Skin of body (tissue), 2 donors: ENCODE data around the gene FBXO9. TPM values are rescaled to one million over a fixed set of nuclear protein-coding genes. Genes with fewer than 3 reads are reported as not detected.
"Not testable (repeated sequence)": the region's sequence is repeated elsewhere in the genome, so short reads cannot be mapped to it uniquely, and the experiment has no call there.

ENCODE experiments used
- DNase-seq: peaks from one replicate; lab custom pipeline; 2025; lab: John Stamatoyannopoulos, UW
- total RNA-seq: library from RNA; depleted of rRNA; stranded (reverse); fragments of >200 nt; gene quantifications from one replicate; pipeline ENCODE4 v1.2.3, GENCODE V29; 2014

Gene FBXO9
- total RNA-seq, 1 donor from 2014 or later: 46.7 TPM

- no peak for DNase-seq
These were observed 19.1 kb upstream of the FBXO9 start for GRCh38 chr6:53045891-53046673.

DNA sequence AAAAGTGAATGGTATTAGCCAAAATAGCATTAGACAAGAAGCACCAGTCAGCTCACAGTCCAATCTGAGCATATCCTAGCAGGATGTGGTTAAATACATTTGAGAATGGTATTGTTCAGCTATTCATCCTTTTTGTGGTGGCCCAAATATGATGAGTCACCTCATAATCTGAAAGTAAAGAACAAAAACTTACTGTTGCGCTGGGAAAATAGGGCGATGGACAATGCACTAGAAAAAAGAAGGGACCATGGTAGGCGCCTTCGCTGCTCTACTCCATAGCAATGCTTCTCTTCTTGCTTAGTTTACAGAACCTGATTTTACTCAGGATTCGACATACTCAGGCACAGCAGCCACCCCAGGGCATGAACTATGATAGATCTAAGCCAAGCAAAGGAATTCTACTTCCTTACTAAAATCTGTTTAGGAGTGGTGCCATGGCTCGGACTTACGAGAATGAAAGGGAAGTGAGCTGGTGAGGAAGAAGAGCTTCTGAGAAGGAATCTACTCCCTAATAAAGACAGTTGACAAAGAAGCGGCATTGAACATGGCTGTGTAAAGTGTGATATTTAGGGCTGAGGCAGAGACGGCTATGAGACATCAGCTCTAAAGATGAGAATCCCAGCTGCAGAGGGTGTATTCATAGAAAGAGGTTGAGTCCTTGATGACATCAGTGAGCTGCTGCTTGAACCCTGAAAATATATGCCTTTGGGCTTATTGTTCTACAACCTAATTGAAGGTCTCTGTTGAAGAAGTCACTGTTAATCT, 16.6 kb upstream of the FBXO9 start:
- no peak for DNase-seq

DNA sequence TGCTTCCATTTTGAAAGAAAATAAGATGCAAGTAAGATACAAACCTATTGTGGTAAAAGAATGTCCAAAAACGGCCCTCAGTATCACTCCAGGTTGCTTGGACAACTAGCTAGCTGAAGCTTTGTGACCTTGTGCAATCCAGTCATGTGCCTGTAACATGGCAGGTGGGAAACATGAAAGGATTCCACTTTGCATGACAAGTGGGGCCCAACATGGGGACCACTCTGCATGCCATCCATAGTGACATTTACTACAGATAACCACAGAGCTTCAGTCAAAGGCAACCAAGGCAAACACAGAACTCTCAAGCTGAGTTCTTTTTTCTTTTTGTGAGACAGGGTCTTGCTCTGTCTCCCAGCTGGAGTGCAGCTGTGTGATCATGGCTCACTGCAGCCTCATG, 15.8 kb upstream of the FBXO9 start:
- no peak for DNase-seq

DNA sequence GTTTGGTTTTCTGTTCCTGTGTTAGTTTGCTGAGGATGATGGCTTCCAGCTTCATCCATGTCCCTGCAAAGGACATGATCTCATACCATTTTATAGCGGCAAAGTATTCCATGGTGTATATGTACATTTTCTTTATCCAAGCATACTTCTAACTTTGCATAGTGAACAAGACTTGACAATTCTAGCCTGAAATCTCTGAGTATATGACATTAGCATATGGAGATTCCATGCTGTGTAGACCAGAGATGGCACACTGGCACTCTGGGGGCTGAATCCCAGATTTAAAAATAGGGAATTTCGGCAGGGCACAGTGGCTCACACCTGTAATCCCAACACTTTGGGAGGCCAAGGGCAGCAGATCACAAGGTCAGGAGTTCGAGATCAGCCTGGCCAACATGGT, 13.1 kb upstream of the FBXO9 start:
- not testable (repeated sequence) for DNase-seq

- DNase-seq: no peak
These were observed 10.7 kb upstream of the FBXO9 start for GRCh38 chr6:53054532-53054931.

DNA sequence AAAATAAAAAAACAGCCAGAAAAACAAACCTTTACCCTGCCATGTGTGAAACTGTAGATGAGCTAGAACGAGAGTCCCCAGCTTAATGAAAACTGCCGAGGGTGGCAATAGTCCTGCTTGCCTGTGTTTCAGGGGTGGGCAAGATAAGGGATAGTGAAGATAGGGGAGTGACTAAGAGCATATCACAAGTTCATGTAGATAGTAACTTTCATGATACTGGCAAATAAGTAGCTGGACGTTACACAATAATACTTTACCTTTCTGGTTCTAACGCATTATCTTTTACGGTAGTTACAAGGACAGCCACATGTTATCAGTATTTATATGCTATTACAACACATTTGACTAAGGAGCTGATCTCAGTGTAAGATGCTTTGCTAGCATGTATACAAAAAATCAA, 9.3 kb upstream of the FBXO9 start:
- DNase-seq: no peak

- no peak for DNase-seq
These were observed 8.9 kb upstream of the FBXO9 start for GRCh38 chr6:53056273-53056672.

DNA sequence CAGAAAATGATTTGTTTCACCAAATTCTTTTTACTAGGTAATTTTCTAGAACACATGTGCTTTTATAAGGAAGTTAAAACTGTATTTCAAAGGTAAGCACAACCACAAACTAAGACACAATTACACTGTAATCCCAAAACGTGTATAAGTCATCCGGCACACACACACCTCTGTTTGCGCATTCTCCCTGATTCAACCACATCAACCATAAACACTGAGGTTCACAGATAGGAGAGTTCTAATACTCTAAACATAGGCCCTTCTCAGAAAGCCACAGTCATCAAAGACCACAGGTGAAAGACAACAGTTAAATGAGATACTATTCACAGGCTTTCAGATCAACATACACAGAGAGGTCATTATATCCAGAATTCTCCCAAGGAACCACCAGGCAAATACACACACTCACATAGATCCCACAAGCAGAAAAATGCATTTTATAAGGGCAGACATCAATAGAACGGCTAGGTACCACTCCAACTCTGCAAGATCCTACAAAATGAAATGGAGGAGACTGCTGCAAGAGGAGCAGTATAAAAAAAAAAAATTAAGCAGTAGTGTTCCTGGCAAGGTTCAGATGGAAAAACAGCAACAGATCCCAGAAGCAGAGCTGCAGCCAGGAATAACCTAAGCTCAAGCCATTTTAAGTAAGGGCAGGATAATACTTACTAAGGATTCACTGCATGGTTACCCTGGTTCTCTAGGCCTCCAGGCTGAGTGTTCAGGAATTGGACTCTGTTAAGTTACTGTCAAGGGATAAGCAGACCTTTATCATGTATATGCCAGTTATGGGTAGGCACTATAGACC, 6.6 kb upstream of the FBXO9 start:
- peak; percentile 9 for DNase-seq

DNA sequence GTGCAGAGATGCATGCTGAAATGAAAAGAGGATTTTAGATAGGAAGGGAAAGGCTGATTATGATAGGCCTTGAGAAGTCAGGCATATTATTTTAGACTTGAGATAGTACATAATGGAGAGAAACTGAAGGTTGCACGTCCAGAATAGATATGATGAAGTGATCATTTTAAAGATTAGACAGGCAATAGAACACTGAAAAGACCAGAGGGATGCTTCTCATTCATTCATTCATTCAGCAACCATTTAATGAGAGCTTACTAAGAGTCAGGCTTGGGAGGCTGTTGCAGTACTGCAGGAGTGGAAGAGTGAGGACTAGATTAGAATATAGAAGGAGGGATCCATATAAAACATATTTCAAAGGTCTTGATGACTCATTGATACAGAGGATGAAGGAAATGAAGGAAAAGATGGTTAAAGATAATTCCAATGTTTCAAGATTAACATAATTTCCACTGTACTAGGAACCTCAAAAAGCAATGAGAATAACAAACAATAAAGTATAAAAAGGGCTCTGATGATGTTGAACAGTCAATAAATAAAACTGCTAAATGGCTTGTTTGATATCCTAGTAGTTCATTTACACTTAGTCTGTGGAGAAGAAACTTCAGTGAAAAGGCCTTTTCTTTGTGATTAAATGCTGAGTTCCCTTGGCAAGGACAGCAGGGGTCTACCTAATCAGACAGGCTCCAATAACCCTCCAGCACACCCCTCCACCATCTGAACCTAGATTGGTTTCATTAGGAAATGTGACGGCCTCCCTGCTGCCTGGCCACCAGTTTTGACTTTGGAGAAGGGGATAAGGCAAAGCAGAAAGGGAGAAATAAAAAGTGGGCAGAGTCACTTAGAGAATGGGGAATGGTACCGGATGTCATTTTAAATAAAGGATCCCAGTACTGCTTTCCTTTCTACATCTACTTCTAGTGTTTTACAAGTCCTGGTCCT, 5.3 kb upstream of the FBXO9 start:
- DNase-seq: no peak

DNA sequence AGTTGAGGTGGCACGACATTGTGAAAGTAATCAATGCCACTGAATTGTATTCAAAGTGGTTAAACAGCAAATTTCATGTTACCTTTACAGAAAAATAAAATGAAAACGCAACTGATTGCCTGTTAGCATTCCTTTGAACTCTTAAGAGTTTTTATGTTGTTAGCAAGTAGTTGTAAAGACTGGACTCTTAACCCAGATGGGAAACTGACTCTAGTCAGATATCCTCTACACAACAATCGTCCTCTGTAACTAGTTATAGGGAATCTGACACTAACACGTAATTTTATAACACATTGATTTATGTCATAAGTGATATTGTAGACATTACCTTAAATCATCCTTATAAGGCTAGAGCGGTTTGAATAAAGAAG, 3.0 kb upstream of the FBXO9 start:
- DNase-seq: peak; percentile 69

DNA sequence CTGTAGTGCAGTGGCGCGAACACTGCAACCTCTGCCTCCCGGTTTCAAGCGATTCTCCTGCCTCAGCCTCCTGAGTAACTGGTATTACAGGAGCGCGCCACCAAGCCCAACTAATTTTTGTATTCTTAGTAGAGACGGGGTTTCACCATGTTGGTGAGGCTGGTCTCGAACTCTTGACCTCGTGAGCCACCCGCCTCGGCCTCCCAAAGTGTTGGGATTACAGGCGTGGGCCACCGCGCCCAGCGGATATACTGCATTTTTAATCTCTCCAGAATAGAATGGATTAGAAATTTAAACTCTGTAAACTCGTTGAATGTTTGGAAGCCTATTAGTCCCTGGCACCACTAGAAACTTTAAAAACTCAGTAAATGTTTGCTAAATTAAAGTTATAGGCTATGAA, 949 bp upstream of the FBXO9 start:
- not testable (repeated sequence) for DNase-seq

- DNase-seq: peak; percentile 99
These were observed 408 bp upstream of the FBXO9 start for GRCh38 chr6:53064726-53065265.

DNA sequence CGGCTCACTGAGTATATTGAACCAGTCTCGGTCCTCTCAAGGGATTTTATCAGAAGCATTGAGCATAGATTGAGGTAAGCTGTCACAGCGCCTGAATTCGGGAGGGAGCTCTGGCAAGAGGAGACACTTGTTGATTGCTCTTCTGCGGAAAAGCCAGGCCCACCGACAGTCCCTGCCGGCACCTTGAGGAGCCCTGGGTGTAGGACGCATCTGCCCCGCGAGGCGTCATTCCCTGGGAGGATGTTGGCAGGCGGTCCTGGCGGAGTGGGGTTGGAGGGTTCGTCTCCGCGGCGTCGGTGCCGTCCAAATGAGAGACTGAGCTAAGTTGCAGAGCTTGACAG, 843 bp downstream of the FBXO9 start:
- peak; percentile 27 for DNase-seq

DNA sequence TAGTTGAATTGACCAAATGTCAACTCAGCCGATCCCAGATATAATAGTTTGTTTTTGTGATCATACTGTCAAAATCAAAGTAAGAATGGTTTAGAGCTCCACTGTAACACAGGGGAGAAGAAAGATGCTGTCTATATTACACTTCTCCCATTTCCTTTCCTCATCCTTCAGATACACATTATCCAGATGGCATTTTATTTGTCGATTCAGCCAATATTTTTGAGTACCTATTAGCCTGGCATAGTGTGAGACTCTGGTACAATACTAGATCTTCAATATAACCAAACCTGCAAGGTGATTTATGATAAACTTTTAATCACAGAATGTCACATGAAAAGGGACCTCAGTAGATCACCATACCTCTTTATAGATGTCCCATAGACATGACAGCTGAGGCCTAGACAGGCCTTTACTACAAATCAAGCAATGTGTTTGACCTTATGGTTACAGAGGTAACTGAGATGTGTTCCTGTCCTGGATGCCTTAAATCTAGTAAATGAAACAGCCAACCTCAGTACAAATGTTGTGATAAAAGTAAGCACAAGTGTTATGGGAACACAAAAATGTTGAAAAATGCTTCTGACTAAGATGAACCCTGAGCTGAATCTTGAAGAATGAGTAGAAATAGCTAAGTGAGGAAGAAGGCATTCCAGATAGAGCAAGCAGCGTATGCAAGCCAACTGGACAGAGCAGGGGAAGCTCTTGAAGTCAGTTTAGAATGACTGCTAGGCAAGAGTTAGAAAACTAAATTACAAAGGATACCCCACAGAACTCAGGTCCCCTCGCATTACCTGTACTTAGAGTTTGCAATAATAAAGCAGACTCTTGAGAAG, 1.9 kb downstream of the FBXO9 start:
- DNase-seq: no peak

DNA sequence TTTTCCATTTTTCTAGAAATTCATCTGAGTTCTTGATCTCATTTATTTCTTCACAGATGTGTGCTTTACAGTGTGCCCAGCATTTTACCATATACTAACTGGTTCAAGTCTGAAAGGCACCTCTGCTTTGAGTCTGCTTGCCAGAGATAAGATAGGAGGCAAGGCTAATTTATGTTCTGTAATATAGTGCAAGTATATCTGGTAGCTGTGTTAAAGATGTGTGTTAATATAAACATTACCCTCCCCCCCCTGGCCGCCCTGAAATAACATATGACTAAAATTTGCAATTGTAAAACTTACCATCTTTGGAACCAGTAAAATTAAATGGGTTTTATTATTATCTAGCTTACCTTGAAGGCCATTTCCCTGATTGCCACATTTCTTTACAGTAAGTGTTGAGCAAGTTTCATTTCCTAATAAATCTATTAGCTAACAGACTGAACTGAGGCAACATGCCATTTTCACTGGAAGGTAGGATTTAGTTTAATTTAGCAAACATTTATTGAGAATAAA, 2.7 kb downstream of the FBXO9 start:
- DNase-seq: no peak

- DNase-seq: no peak
These were observed 4.2 kb downstream of the FBXO9 start for GRCh38 chr6:53069427-53069826.

GRCh38 chr6:53070806-53071205, 5.6 kb downstream of the FBXO9 start:
- no peak for DNase-seq

- no peak for DNase-seq
These were observed 9.1 kb downstream of the FBXO9 start for GRCh38 chr6:53074347-53074746.

DNA sequence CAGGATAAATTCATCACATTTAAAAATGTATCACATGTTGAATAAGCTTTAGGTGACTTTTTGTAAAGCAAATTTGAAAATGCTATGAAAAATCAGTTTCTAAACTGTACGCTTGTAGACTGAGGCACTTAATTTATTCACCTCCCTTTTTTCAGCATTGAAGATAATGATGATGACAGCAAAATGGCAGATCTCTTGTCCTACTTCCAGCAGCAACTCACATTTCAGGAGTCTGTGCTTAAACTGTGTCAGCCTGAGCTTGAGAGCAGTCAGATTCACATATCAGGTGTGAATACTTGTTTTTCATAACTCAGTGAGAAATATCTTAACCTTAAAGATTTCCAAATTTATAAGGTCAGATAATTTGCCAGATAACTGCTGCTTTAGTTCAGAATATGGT, 15.6 kb downstream of the FBXO9 start:
- no peak for DNase-seq

- no peak for DNase-seq
These were observed 21.1 kb downstream of the FBXO9 start for GRCh38 chr6:53086302-53086701.
